Right hindlimb (tissue), 1 donor: ENCODE data around the gene C11orf21.

Source experiments
- DNase-seq: peaks from one replicate; pipeline ENCODE4 v3.0.0-alpha.2; 2018

C11orf21 gene

GRCh38 chr11:2320568-2321310, 19.0 kb upstream of the C11orf21 start:
- no peak for DNase-seq

- DNase-seq: no peak
Measured at GRCh38 chr11:2319791-2320472, 18.2 kb upstream of the C11orf21 start.

DNA sequence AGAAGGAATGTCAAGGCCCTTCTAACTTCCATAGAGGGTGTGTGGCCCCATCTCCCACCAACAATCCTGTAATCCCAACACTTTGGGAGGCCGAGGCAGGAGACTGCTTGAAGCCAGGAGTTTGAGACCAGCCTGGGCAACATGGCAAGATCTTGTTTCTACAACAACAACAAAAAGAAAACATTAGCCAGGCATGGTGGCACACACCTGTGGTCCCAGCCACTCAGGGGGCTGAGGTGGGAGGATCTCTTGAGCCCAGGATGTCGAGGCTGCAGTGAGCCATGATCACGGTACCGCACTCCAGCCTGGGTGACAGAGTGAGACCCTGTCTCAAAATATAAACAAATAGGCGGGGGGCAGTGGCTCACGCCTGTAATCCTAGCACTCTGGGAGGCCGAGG, 17.0 kb upstream of the C11orf21 start:
- DNase-seq: no peak

- DNase-seq: no peak
Measured at GRCh38 chr11:2318123-2318522, 16.4 kb upstream of the C11orf21 start.

- no peak for DNase-seq
Measured at GRCh38 chr11:2317354-2318050, 15.8 kb upstream of the C11orf21 start.

- no peak for DNase-seq
Measured at GRCh38 chr11:2316963-2317244, 15.2 kb upstream of the C11orf21 start.

- no peak for DNase-seq
Measured at GRCh38 chr11:2316169-2316962, 14.6 kb upstream of the C11orf21 start.

- DNase-seq: peak; percentile 24
Measured at GRCh38 chr11:2315395-2316168, 13.9 kb upstream of the C11orf21 start.

- DNase-seq: peak; percentile 94
Measured at GRCh38 chr11:2314525-2315394, 13.0 kb upstream of the C11orf21 start.

GRCh38 chr11:2314136-2314524, 12.4 kb upstream of the C11orf21 start:
- peak; percentile 27 for DNase-seq

DNA sequence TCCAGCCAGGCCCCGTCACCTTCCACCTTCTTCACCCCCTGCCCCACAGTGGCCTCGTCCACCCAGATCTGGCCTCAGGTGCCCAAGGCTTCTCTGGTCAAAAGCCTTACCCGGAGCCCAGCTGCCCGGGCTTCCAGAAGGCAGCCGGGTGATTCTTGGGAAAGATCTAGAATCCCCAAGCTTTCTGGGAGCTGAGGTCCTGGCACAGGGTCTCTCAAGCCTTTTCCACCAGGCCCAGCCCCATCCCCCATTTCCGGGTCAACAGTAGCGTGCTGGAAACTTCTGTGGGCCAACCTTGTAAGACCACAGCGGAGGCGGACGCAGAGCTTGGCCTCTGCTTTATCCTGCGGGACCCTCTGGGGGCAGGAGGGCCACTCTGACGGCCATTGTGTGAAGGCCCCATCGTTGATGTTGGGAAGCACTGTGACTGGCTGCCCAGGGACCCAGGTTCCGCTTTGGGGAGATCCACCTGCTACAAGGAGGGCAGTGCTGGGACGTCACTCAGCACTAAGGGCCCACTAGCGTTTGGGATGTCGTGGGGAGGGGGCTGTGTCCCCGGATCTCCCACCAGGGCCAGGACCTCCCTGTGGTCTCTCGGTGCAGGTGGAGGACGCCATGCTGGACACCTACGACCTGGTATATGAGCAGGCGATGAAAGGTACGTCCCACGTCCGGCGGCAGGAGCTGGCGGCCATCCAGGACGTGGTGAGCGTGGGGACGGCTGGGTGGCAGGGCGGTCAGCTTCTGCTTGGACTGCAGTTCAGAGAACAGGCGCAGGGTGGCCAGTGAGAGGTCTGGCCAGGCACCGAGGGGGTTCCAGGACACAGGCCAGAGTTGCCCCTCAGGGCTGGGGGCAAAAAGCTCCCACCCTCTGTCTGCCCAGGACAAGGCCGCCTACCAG, 11.6 kb upstream of the C11orf21 start:
- peak; percentile 23 for DNase-seq

GRCh38 chr11:2312232-2313042, 10.7 kb upstream of the C11orf21 start:
- peak; percentile 74 for DNase-seq

DNA sequence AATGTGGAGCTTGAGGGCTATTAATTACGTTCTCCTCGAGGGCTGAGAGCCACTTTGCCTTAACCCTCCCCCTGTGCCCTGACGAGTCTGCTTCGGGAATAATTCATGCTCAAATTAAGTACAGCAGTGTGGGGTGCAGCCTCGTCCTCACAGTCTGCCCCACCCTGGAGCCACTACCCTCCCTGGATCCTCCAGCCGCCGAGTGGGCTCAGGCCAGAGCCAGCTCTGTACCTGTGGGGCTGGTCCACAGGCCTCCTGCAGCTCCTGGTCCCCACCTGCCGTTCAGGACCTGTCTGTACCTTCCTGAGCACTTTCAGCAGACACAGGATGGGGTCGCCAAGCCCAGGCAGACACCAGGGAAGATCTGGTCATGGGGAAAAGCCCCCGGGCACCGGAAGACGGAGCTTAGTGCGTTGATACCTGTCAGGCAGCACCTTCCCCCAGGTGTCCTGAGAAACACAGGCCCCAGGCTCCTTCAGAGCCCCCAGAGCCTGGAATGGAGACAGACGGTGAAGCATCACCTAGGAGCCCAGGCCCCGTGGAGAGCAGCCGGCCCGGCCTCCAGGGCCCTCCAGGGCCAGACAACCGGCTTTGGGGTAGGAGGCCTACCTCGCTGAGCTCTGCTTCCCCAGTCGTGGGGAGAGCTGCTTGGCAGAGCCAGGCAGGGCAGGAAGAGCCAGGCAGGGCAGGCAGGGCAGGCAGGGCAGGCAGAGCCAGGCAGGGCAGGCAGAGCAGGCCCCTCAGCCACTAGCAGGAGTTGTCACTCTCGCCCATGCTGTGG, 9.8 kb upstream of the C11orf21 start:
- DNase-seq: no peak

DNA sequence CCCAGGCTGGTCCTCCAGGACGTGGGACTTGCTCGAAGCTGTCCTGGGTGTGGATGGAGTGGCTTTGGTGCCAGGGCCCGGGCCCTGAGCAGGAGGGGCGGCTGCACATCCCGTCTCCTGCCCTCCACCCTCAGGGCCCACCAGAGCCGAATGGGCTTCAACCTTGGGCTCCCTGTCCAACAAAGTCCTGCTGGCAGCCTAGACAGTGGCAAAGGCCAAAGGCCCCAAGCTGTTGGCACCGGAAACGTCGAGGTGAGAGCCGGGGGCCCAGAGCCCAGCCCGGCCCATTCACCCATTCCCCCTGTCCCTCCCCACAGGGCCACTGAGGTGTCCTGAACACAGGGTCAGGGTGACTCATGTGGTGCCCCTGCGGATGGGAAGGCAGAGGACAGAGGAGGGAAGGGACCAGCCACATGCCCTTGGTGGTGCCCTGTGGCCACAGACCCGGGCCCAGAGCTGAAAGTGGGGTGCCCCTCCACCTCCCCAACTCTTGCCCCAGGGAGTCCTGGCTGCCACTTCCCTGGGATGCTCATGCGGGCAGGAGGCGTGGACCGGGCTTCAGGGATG, 9.2 kb upstream of the C11orf21 start:
- DNase-seq: no peak

GRCh38 chr11:2310073-2310785, 8.5 kb upstream of the C11orf21 start:
- peak; percentile 33 for DNase-seq

DNA sequence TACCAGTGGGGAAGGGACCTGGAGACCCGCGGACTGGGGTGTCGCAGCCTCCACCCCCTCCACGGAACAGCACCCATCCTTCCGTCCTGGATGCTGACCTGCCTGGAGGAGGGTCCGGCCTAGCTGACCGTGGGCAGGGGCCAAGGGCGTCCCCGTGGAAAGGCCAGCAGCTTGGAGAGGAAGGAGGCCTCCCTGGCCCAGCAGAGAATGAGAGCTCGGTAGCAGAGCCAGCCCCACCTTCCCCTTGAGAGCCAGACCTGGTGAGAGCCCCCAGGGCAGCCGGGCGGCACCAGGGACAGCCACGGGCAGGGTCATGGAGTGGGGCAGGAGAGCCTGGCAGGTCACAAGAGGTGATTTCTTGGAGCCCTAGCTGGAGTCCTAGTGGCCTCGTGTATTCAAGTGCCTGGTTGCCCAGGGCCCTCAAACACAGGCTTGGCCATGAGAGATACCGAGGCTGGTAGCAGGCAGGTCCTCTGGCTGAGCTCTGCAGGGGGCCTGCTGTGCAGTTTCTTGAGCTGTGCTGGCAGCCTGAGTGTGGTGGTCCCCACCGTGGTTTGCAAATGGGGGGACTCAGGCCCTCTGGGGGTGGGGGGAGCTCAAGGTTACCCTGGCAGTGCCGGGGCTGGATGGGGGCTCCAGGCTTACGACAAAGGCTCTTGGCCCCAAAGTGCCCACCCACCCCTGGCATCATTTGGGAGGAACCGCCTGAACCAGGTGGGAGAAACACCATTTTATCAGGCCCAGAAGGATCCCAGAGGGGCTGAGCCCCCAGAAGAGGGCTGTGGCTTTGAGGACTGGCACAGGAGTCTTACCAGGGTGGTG, 7.7 kb upstream of the C11orf21 start:
- no peak for DNase-seq

- no peak for DNase-seq
Measured at GRCh38 chr11:2308713-2309112, 7.0 kb upstream of the C11orf21 start.
